D341Med (cell line): ENCODE results near the gene NDUFC1.
A peak's percentile ranks its signal among the peaks of the same experiment; 100 is the strongest.
"Not testable (repeated sequence)": the region's sequence is repeated elsewhere in the genome, so short reads cannot be mapped to it uniquely, and the experiment has no call there.

Source experiments
- DNase-seq: peaks from one replicate; pipeline ENCODE4 v3.0.0; 2012; ENCODE audit warnings: low spot score

The NDUFC1 gene

DNA sequence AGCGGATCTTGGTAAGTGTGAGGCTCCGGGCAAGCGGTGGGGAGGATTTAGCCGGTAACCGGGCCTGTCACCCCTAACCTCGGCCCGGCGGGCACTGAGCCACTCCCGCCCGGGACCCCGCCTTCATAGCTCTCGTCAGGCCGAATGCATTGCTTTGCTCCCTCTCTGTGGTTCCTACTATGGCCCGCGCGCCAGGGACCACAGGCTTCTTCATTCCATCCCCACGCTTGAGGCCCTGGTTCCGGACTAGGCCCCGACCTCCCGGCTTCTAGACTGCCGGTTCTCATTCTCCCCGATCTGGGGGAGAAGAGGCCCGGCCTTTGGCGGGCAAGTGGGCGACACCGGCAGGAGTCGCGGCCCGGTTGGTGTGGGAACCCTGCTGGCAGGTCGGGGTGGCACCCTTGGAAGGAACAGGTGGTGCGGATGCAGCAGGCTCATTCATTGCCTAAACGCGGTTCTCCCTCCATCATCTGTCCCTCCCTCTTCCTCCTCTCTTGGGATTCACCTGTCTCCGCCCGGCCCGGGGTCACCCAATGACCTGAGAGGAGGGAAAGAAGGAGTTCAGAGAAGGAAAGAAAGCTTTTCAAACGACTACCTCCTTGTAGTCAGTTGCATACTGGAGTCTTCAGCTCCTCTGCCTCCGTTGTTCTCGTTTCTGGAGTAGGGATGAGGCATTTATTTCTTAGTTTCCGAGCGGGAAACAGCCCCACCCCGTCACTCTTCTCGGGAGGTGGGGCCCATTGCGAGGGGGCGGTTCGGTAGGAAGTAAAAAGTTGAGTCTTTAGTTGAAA is at the start of gene NDUFC1:
Gene NDUFC1, minus strand, starts transcription at position 657 of the 791 bp plus-strand sequence. CDS start 6,679 bp downstream, outside the sequence.
- DNase-seq = peak; percentile 79

DNA sequence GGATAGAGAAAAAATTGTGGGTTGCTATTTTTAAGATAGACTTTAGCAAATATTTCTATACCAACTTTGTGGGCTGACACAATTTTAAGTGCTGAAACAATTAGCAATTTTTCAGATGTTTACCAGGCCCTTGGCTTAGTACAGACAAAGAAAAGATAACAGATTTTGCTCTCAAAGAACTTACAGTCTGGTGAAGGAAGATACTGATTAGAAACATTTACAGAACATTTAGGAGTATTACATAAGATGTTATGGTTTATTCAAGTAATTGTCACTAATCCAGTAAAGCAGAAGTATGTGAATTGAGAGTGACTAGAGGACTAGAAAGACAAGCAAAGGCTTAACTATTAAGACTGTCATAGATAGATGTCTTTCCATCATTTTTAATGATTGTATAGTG is 35.3 kb upstream of the NDUFC1 start:
- DNase-seq = no peak

DNA sequence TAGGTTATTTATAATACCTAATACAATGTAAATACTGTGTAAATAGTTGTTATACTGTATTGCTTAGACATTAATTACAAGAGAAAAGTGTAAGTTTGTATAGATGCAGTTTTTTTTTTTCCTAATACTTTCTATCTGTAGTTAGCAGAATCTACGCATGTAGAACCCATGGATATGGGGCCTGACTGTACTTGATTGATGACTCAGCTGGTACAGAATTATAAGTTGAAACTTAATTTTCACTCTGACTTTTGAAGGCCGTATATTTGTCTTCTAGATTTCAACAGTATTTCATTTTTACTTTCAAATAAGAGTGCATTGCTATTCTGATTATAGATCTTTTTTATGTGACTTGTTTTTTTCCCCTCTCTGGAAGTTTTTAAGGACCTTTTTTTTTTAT is 30.8 kb upstream of the NDUFC1 start:
- DNase-seq = no peak

DNA sequence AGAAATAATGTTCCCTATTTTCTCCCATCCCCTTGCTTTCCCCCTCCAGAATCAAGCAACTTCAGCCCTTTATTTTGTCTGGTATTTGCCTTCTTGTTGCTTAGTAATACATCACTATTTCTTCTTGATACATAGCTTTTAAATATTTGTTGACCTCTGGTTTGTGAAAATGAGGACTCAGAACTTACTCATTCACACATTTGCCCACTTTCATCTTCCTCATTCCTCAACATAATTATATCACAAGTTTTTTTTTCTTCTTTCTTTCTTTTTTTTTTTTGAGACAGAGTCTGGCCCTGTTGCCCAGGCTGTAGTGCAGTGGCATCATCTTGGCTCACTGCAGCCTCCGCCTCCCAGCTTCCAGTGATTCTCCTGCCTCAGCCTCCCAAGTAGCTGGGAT is 28.9 kb upstream of the NDUFC1 start:
- DNase-seq = no peak

DNA sequence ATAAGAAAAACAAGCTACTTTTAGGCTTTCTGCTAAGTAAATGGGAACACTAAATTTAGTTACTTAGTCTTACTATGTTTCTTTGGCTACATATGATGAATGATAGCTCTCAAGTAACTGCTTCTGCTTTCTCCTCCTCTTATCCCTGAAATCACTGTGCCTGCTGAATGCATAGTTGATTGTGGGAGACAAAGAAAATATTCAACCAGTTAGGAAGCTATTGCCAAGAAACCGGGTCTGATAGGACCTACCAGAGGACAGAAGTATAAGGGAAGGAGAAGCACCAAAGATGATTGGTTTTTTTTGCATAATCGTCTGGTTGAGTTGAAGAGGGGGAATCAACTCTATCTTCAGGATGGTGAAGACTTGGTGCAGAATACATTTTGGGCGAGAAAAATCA is 28.0 kb upstream of the NDUFC1 start:
- DNase-seq = no peak

DNA sequence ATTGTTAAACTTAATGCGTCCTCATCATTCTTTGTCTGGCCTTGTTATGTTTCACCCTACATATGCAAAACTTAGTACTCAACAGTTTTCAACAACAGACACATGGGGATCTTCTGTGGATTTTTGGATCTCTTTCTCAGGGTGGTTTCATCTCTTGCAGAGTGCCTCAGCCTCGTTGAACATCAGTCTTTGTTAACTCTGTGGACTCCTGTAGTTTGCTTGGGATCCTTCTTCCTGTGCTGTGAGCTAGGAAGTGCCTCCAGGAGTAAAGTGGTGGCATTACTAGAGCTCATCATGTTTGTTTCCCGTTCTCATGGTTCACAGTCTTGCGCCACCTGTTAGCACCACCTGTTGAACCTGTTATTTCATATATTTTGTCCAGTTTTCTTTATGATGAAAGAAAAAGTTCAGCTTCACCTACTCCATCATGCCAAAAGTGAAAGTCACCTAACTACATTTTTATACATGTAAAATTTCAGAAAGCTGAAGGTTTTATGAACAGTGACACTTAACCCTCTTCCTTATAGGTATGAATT is 27.5 kb upstream of the NDUFC1 start:
- no peak for DNase-seq

DNA sequence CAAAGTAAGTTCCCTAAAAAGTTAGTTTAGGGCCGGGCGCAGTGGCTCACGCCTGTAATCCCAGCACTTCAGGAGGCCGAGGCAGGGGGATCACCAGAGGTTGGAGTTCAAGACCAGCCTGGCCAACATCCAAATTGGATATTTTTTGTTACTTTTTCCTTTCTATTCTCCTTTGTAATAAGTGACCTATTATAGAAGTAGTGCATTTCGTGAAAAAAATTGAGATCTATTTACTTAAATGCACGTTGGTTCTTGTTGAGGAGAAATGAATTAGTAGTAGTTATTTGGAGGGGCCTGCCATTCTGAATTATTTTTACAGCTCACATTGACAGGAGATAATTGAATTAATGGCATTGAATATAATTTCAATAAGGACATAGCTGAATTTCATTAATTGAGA is 22.3 kb upstream of the NDUFC1 start:
- DNase-seq = no peak

DNA sequence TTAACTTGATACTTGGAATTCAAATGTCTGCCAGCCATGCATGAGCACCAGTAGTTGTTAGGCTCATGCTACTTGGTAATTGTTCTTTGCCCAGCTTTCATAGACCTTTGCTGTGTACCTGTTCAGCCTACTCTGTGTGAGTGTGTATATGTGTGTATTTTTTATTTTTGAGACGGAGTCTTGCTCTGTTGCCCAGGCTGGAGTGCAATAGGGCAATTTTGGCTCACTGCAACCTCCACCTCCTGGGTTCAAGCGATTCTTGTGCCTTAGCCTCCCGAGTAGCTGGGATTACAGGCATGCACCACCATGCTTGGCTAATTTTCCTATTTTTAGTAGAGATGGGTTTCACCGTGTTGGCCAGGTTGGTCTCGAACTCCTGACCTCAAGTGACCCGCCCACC is 20.3 kb upstream of the NDUFC1 start:
- DNase-seq = not testable (repeated sequence)

DNA sequence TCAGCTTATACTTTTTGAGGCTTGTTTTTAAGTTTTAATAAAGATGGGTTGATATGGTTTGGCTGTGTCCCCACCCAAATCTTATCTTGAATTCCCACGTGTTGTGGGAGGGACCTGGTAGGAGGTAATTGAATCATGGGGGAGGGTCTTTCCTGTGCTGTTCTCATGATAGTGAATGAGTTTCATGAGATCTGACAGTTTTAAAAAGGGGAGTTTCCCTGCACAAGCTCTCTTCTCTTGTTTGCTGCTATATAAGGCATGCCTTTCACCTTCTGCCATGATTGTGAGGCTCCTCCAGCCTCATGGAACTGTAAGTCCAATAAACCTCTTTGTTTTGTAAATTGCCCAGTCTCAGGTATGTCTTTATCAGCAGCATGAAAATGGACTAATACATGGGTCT is 19.8 kb upstream of the NDUFC1 start:
- DNase-seq = not testable (repeated sequence)

DNA sequence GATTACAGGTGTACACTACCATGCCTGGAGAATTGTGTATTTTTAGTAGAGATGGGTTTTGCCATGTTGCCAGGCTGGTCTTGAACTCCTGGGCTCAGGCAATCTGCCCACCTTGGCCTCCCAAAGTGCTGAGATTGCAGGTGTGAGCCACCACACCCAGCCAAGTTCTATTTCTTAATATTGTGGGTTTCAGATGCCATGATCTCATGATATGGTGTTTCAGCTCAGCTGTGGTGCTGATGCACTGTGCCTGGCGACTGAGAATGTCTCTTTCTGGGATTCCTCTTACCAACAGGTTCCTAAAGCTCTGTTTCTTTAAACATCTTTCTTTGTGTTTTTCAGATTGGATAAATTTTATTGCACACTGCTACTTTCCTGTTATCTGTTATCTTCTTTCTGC is 17.3 kb upstream of the NDUFC1 start:
- DNase-seq = no peak

DNA sequence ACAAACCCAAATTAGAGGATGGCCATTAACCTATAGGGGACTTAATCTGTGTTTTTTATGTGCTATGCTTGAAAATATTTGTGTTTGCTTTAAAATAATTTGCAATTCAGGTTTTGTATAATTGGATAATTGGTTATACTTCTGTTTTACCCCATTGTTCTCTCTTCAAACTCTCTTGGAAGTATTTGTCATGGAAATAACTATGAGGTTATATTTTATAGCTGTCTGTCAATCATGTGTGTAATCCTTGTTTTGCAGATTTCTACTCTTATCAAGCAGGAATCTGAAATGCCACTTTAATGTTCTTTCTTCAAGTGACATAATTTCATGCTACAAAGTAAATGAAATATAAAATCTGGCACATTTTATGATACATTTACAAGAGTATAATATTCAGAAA is 15.4 kb upstream of the NDUFC1 start:
- no peak for DNase-seq

DNA sequence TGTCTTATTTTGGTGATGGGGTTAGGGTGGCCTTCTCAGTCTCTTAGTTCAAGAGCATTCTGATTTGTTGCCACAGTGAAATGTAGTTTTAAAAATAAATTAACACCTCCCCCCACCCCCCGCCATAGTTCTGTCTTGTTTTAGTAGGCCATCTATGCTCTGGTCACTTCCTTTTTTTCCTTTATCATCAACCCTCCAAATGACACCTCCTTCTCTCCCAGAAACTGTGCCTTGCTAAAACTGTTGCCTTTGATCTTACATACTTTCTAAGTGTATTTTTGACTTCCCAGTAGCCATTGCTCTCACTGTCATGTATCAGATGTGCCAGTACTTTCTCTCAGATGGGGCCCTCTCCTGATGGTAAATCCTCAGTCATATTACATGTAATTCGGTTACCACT is 14.5 kb upstream of the NDUFC1 start:
- no peak for DNase-seq

DNA sequence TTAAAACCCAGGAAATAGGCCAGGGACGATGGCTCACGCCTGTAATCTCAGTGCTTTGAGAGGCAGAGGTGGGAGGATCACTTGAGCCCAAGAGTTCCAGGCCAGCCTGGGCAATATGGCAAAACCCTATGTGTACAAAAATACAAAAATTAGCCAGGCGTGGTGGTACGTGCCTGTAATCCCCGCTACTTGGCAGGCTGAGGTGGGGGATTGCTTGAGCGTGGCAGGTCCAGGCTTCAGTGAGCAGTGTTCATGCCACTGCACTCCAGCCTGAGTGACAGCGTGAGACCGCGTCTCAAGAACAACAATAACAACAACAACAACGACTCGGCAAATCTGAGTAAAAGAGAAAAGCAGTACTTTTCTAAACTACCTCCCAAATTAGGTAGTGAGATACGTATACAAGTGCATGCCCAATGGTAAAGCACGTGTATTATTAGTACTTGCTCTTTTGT is 13.0 kb upstream of the NDUFC1 start:
- no peak for DNase-seq

DNA sequence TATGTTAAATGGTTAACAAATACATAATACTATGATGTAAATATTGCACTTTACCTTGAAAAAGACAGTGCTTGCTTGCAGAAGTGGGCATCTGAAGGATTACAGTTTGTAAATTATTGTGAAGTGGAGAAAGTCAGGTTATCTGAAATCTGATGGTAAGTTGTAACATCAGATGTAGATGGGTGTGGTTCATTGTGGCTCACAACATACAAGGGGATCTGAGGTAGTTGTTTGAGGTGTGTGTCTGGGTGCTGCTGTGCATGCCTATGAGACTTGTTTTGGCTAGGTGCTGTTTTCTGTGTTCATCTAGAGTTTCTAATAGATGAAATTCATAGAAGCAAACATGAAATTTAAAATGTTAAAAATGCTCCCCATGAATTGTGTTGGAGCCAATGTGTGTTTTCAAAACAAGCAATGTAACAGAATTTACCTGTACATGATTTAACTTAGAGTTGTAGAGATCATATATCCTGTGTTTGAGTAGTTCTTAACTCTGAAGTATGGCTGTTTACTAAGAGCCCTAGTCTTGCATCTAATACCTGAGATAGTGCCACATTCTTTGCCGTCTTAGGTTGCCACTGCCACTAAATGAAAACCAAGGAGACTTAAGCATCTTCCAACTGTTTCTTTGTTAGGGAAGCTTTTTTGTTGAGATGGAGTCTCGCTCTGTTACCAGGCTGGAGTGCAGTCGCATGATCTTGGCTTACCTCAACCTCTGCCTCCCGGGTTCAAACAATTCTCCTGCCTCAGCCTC is 11.9 kb upstream of the NDUFC1 start:
- no peak for DNase-seq

DNA sequence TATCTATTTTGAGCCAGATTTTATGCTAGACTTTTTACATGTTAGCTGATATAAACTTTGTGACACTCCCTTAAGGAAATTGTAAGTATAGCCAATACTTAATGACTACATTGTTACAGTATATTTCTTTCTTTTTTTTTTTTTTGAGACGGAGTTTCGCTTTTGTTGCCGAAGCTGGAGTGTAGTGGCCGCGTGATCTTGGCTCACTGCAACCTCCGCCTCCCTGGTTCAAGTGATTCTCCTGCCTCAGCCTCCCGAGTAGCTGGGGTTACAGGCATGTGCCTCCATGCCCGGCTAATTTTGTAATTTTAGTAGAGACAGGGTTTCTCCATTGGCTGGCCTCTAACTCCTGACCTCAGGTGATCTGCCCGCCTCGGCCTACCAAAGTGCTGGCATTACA is 11.1 kb upstream of the NDUFC1 start:
- not testable (repeated sequence) for DNase-seq

DNA sequence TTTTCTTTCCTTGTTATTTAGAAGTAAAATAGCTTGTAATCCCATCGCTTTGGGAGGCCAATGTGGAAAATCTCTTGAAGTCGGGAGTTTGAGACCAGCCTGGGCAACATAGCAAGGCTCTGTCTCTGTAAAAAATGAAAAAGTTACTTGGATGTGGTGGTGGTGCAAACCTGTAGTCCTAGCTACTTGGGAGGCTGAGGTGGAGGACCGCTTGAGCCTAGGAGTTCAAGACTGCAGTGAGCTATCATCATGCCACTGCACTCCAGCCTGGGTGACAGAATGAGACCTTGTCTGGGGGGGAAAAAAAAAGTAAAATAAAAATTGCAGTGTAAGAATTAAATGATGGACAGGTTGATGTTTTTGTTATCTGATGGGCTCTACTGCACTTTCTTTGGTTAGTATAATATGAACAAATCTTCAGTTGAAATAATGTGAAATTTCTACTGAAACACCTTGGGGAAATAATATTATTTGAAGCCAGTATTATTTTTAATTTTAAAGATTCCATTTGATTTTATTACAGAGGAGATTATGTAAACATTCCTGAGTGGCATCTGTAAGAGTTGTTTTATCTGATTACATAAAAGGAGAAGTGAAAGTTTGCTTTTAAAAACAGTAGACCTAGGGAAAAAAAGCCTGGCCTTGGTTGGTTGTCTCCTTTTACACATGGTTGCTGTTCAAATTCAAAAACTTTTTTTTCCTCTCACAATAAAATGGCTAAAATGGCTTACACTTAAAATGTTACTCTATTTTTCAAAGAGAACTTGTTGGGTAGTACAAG is 10.5 kb upstream of the NDUFC1 start:
- no peak for DNase-seq

DNA sequence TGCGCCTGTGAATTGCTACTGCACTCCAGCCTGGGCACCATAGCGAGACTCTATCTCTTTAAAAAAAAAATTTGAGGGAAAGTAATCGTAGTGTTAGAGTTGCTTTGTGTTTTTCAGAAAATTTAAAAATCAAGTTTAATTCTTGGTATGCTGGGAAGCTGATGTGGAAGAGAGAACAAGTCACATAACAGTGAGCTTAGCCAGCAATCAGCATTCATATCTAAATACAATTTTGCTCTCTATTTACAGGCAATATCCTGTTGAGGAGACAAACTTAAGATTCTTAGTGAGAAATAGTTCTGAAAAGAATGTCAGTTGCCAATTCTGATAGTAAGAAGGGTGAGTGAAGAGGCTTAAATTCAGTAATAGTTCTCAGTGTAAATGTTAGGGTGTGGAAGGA is 9.6 kb upstream of the NDUFC1 start:
- DNase-seq = no peak

DNA sequence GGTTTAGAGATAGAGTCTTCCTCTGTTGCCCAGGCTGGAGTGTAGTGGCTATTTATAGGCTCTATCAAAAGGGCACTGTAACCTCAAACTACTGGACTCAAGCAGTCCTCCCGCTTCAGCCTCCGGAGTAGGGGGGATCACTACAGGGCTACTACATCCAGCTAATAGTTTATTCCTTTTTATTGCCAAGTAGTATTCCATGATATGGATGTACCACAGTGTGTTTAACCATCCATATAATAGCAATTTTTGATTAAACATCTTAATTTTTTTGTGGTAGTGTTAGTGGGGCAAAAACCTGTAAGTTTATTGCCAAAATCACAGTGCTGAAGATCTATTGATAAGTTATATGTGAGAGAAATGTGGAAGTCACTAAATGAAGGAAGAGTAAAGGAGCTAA is 2.6 kb upstream of the NDUFC1 start:
- DNase-seq = no peak

DNA sequence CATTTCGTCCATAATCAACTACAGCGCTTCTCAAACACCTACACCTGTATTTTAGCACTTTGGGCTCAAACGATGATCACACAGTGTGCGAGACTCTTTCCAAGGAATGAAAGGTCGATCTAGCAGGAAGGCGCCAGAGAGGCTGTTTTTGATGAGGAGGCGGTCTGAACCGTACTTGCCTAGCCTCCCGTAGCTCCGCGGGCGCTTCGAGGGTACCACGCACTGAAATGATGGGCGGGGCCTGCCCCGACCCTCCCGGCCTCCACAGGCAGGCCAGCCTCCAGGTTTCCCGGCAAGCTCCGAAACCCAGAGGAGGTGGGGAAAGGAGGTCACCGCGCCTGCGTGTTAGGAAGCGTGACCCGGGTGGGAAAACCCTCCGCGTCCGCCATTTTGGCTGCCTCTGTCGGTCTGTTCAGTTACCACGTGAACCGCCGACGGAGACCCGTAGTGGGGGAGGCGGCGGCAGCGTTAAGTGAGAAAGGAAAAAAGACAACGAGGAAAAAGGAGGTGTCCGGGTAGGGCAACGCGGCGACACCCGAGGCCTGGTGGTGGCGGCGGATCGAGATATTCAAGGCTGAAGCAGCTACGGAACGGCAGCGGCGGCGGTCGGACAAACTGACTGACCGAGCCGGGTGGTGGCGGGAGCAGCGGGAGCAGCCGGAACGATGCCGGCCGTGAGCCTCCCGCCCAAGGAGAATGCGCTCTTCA is 1.0 kb downstream of the NDUFC1 start, which contains the start of gene NAA15:
Gene NAA15, plus strand, starts transcription at position 393 of the 708 bp plus-strand sequence. Its CDS starts 273 bp downstream, at position 666.
- DNase-seq = peak; percentile 98

DNA sequence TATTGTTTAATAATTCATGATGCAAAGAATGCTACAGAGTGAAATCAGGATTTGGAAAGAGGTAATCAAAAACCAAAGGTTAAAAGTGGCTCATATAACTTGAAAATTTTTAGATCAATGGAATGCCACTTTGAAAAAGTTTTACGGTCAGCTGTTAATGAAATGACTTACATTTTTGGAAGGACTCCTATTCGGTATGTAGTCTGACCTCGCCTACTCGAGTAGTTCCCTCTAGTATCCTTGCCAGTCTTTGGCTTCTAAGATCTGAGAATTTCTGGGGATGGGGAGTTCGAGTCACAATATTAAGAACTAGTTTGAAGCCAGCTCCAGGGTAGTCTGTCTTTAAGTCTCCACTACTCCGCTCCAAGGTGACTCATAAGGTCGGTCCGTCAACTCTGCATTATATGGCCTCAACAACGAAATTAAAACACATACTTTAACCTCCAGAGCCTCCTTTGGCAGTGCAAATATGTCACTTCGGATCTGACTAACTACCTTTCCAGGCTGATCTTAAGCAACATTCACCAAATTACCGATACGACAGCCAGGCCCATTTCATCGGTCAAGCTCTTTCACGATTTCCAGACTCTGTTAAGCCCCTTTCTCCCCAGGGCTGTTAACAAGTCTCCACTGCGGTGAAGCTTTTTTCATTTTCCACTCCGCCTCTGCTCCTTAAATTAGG is 1.7 kb downstream of the NDUFC1 start:
- no peak for DNase-seq

DNA sequence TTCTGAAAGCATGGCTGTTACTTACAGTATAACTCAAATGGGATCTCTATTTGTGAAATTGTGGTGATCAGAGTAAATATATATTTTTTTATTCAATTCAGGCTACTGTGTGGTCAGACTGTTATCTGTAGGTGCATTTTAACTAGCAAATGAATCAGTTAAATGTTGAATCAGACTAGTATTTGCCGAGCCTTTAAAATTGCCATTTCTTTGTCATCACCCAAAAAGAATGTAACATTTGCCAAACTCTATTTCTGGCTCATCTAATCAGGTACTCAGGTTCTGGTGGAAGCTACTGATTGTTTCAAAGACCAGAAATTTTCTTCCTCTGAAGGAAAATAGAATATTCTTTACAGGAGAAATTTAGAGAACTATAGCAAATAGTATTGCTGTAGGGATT is 2.7 kb downstream of the NDUFC1 start:
- DNase-seq = no peak
